Measurements from ENCODE around the gene ANKRD33B.

The ANKRD33B gene

DNA sequence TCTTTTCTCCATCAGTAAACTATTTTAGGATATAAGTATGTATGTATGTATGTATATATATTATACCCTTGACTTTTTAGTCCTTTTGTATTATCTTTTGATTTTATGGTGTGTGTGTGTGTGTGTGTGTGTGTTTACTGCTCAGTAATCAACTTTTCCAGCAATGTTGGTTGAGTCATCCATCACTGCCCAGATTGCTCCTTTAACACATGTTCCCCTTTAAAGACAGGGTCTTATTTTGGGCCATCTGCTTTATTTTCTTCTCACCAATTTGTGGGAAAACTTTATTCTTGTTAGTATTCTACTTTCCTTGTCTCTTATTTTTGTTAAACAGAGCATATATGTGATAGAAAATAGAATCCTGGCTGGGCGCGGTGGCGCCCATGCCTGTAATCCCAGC lies 28.1 kb downstream of the ANKRD33B start:
- no peak for DNase-seq
- no peaks in the 10 kb centered on the region for H3K9me3 ChIP-seq (ENCODE audit: control insufficient read depth, low read length)
- no peak overlapping the region for H3K27ac ChIP-seq (ENCODE audit: insufficient read depth, low read length, poor library complexity, severe bottlenecking)
- H3K4me3 ChIP-seq (ENCODE audit: insufficient read depth, low read depth, low read length, poor library complexity, severe bottlenecking) = no peak overlapping the region
- H3K36me3 ChIP-seq (ENCODE audit: control insufficient read depth, insufficient read depth, low read length) = no peaks in the 10 kb centered on the region
- H3K27me3 ChIP-seq (replicated peaks; ENCODE audit: control insufficient read depth, insufficient read depth, low read length, poor library complexity, severe bottlenecking) = no peaks in the 10 kb centered on the region
- H3K4me1 ChIP-seq (ENCODE audit: control insufficient read depth, insufficient read depth, low read length, poor library complexity, severe bottlenecking) = no peaks in the 10 kb centered on the region

- H3K27ac ChIP-seq (ENCODE audit: insufficient read depth, low read length, poor library complexity, severe bottlenecking) = no peak overlapping the region
- no peak overlapping the region for H3K4me3 ChIP-seq (ENCODE audit: insufficient read depth, low read depth, low read length, poor library complexity, severe bottlenecking)
- H3K4me1 ChIP-seq (ENCODE audit: control insufficient read depth, insufficient read depth, low read length, poor library complexity, severe bottlenecking) = no peaks in the 10 kb centered on the region
- H3K27me3 ChIP-seq (replicated peaks; ENCODE audit: control insufficient read depth, insufficient read depth, low read length, poor library complexity, severe bottlenecking) = no peaks in the 10 kb centered on the region
- H3K36me3 ChIP-seq (ENCODE audit: control insufficient read depth, insufficient read depth, low read length) = no peaks in the 10 kb centered on the region
- no peaks in the 10 kb centered on the region for H3K9me3 ChIP-seq (ENCODE audit: control insufficient read depth, low read length)
- DNase-seq = no peak
These were observed 28.7 kb downstream of the ANKRD33B start for GRCh38 chr5:10592601-10593000.

DNA sequence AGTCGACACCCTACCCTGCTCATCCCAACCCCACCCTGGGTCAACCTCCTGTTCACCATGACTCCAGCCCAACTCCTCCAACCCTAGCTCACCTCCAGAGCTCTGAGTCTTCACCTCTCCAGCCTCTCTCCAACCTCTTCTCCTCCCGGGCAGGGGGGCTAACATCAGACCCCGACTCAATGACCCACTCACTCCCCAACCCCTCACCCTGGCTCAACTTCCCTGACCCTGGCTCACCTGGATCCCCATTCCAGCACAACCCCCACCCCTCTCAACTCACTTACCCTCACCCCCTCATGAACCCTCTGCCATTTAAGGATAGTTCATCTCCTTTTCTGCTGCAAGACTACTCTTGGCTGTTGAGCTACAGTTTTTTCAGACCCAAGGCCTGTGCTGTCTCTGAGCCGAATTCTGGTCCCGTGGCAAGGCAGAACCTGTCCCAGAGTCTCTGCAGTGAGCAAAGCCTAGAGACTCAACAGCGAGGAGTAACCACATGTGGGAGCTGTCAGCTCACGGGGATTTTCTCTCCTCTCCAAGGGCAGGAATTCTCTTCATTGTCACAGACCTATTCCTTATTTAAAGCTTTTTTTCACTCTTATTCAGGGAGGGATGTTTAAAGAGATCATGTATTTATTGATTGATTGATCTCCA lies 29.8 kb downstream of the ANKRD33B start:
- no peak for DNase-seq
- H3K27ac ChIP-seq (ENCODE audit: insufficient read depth, low read length, poor library complexity, severe bottlenecking) = no peak overlapping the region
- H3K9me3 ChIP-seq (ENCODE audit: control insufficient read depth, low read length) = no peaks in the 10 kb centered on the region
- no peaks in the 10 kb centered on the region for H3K27me3 ChIP-seq (replicated peaks; ENCODE audit: control insufficient read depth, insufficient read depth, low read length, poor library complexity, severe bottlenecking)
- H3K36me3 ChIP-seq (ENCODE audit: control insufficient read depth, insufficient read depth, low read length) = no peaks in the 10 kb centered on the region
- H3K4me3 ChIP-seq (ENCODE audit: insufficient read depth, low read depth, low read length, poor library complexity, severe bottlenecking) = no peak overlapping the region
- no peaks in the 10 kb centered on the region for H3K4me1 ChIP-seq (ENCODE audit: control insufficient read depth, insufficient read depth, low read length, poor library complexity, severe bottlenecking)

GRCh38 chr5:10594591-10595210 lies 30.8 kb downstream of the ANKRD33B start:
- Histone ChIP-seq H3K9me3 (ENCODE audit: control insufficient read depth, low read length) (no peaks in the 10 kb centered on the region), H3K4me3 (ENCODE audit: insufficient read depth, low read depth, low read length, poor library complexity, severe bottlenecking) (no peak overlapping the region), H3K4me1 (ENCODE audit: control insufficient read depth, insufficient read depth, low read length, poor library complexity, severe bottlenecking) (no peaks in the 10 kb centered on the region), H3K36me3 (ENCODE audit: control insufficient read depth, insufficient read depth, low read length) (no peaks in the 10 kb centered on the region), H3K27me3 (replicated peaks; ENCODE audit: control insufficient read depth, insufficient read depth, low read length, poor library complexity, severe bottlenecking) (no peaks in the 10 kb centered on the region), H3K27ac (ENCODE audit: insufficient read depth, low read length, poor library complexity, severe bottlenecking) (no peak overlapping the region)
- DNase-seq = no peak

- no peaks in the 10 kb centered on the region for H3K36me3 ChIP-seq (ENCODE audit: control insufficient read depth, insufficient read depth, low read length)
- no peak overlapping the region for H3K4me3 ChIP-seq (ENCODE audit: insufficient read depth, low read depth, low read length, poor library complexity, severe bottlenecking)
- DNase-seq = no peak
- H3K9me3 ChIP-seq (ENCODE audit: control insufficient read depth, low read length) = no peaks in the 10 kb centered on the region
- H3K27me3 ChIP-seq (replicated peaks; ENCODE audit: control insufficient read depth, insufficient read depth, low read length, poor library complexity, severe bottlenecking) = no peaks in the 10 kb centered on the region
- no peak overlapping the region for H3K27ac ChIP-seq (ENCODE audit: insufficient read depth, low read length, poor library complexity, severe bottlenecking)
- no peaks in the 10 kb centered on the region for H3K4me1 ChIP-seq (ENCODE audit: control insufficient read depth, insufficient read depth, low read length, poor library complexity, severe bottlenecking)
These were observed 31.4 kb downstream of the ANKRD33B start for GRCh38 chr5:10595293-10595671.

GRCh38 chr5:10595672-10596309 lies 31.9 kb downstream of the ANKRD33B start:
- H3K27me3 ChIP-seq (replicated peaks; ENCODE audit: control insufficient read depth, insufficient read depth, low read length, poor library complexity, severe bottlenecking) = no peaks in the 10 kb centered on the region
- DNase-seq = no peak
- H3K9me3 ChIP-seq (ENCODE audit: control insufficient read depth, low read length) = no peaks in the 10 kb centered on the region
- H3K4me3 ChIP-seq (ENCODE audit: insufficient read depth, low read depth, low read length, poor library complexity, severe bottlenecking) = peak overlapping the region; percentile 26
- no peaks in the 10 kb centered on the region for H3K36me3 ChIP-seq (ENCODE audit: control insufficient read depth, insufficient read depth, low read length)
- no peak overlapping the region for H3K27ac ChIP-seq (ENCODE audit: insufficient read depth, low read length, poor library complexity, severe bottlenecking)
- H3K4me1 ChIP-seq (ENCODE audit: control insufficient read depth, insufficient read depth, low read length, poor library complexity, severe bottlenecking) = no peaks in the 10 kb centered on the region

DNA sequence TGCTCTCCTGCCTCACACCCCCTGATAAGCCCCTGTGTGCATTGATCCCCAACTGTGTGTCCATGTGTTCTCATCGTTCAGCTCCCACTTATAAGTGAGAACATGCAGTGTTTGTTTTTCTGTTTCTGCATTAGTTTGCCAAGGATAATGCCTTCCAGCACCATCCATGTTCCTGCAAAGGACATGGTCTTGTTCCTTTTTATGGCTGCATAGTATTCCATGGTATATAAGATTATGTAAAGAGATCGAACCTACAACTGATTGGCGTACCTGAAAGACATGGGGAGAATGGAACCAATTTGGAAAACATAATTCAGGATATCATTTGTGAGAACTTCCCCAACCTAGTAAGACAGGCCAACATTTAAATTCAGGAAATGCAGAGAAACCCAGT lies 32.4 kb downstream of the ANKRD33B start:
- H3K9me3 ChIP-seq (ENCODE audit: control insufficient read depth, low read length) = no peaks in the 10 kb centered on the region
- H3K4me3 ChIP-seq (ENCODE audit: insufficient read depth, low read depth, low read length, poor library complexity, severe bottlenecking) = no peak overlapping the region
- no peaks in the 10 kb centered on the region for H3K27me3 ChIP-seq (replicated peaks; ENCODE audit: control insufficient read depth, insufficient read depth, low read length, poor library complexity, severe bottlenecking)
- peaks cover 3% of the 10 kb centered on the region for H3K4me1 ChIP-seq (ENCODE audit: control insufficient read depth, insufficient read depth, low read length, poor library complexity, severe bottlenecking)
- no peak for DNase-seq
- H3K36me3 ChIP-seq (ENCODE audit: control insufficient read depth, insufficient read depth, low read length) = no peaks in the 10 kb centered on the region
- no peak overlapping the region for H3K27ac ChIP-seq (ENCODE audit: insufficient read depth, low read length, poor library complexity, severe bottlenecking)

GRCh38 chr5:10596886-10597451 lies 33.1 kb downstream of the ANKRD33B start:
- no peaks in the 10 kb centered on the region for H3K9me3 ChIP-seq (ENCODE audit: control insufficient read depth, low read length)
- H3K4me1 ChIP-seq (ENCODE audit: control insufficient read depth, insufficient read depth, low read length, poor library complexity, severe bottlenecking) = peaks cover 6% of the 10 kb centered on the region
- no peak overlapping the region for H3K27ac ChIP-seq (ENCODE audit: insufficient read depth, low read length, poor library complexity, severe bottlenecking)
- DNase-seq = no peak
- no peaks in the 10 kb centered on the region for H3K36me3 ChIP-seq (ENCODE audit: control insufficient read depth, insufficient read depth, low read length)
- no peaks in the 10 kb centered on the region for H3K27me3 ChIP-seq (replicated peaks; ENCODE audit: control insufficient read depth, insufficient read depth, low read length, poor library complexity, severe bottlenecking)
- no peak overlapping the region for H3K4me3 ChIP-seq (ENCODE audit: insufficient read depth, low read depth, low read length, poor library complexity, severe bottlenecking)

- H3K4me3 ChIP-seq (ENCODE audit: insufficient read depth, low read depth, low read length, poor library complexity, severe bottlenecking) = no peak overlapping the region
- peaks cover 6% of the 10 kb centered on the region for H3K4me1 ChIP-seq (ENCODE audit: control insufficient read depth, insufficient read depth, low read length, poor library complexity, severe bottlenecking)
- no peaks in the 10 kb centered on the region for H3K36me3 ChIP-seq (ENCODE audit: control insufficient read depth, insufficient read depth, low read length)
- H3K9me3 ChIP-seq (ENCODE audit: control insufficient read depth, low read length) = no peaks in the 10 kb centered on the region
- no peak for DNase-seq
- no peak overlapping the region for H3K27ac ChIP-seq (ENCODE audit: insufficient read depth, low read length, poor library complexity, severe bottlenecking)
- no peaks in the 10 kb centered on the region for H3K27me3 ChIP-seq (replicated peaks; ENCODE audit: control insufficient read depth, insufficient read depth, low read length, poor library complexity, severe bottlenecking)
These were observed 35.2 kb downstream of the ANKRD33B start for GRCh38 chr5:10599113-10599512.

DNA sequence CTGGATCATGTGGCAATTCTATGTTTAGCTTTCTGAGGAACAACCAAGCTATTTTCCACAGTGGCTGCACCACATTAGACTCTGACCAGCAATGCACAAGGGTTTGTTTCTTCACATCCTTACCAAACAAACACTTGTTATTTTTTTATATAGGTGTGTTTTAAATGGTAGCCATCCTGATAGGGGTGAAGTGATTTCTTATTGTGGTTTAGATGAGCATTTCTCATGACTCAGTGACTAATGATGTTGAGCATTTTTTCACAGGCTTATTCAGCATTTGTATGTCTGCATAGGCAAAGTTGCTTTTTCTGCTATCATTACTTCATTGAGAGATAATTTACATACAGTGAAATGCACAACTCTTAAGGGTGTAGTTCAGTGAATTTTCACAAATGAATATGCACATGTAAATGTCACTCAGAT lies 36.0 kb downstream of the ANKRD33B start:
- H3K27me3 ChIP-seq (replicated peaks; ENCODE audit: control insufficient read depth, insufficient read depth, low read length, poor library complexity, severe bottlenecking) = no peaks in the 10 kb centered on the region
- H3K9me3 ChIP-seq (ENCODE audit: control insufficient read depth, low read length) = no peaks in the 10 kb centered on the region
- no peaks in the 10 kb centered on the region for H3K36me3 ChIP-seq (ENCODE audit: control insufficient read depth, insufficient read depth, low read length)
- no peak overlapping the region for H3K27ac ChIP-seq (ENCODE audit: insufficient read depth, low read length, poor library complexity, severe bottlenecking)
- peaks cover 6% of the 10 kb centered on the region for H3K4me1 ChIP-seq (ENCODE audit: control insufficient read depth, insufficient read depth, low read length, poor library complexity, severe bottlenecking)
- no peak overlapping the region for H3K4me3 ChIP-seq (ENCODE audit: insufficient read depth, low read depth, low read length, poor library complexity, severe bottlenecking)
- DNase-seq = no peak
